Activated naive CD4-positive, alpha-beta T cell treated with Interleukin-2 at 50 U/mL for 16 hours (primary cell): Measurements from ENCODE around the gene TAMALIN.

Experiments
- DNase-seq: peaks from one replicate; pipeline ENCODE4 v3.0.0-alpha.2; 2020

Gene TAMALIN

GRCh38 chr12:52056801-52057637 is 50.3 kb downstream of the TAMALIN start:
- no peak for DNase-seq

- no peak for DNase-seq
These were observed 51.2 kb downstream of the TAMALIN start for GRCh38 chr12:52057638-52058576.

- DNase-seq: no peak
These were observed 52.0 kb downstream of the TAMALIN start for GRCh38 chr12:52058631-52059361.

GRCh38 chr12:52059582-52060497 is 53.1 kb downstream of the TAMALIN start:
- no peak for DNase-seq

- DNase-seq: no peak
These were observed 53.9 kb downstream of the TAMALIN start for GRCh38 chr12:52060498-52061177.

GRCh38 chr12:52061470-52062166 is 54.9 kb downstream of the TAMALIN start:
- DNase-seq: no peak

GRCh38 chr12:52062167-52063081 is 55.7 kb downstream of the TAMALIN start:
- DNase-seq: no peak

GRCh38 chr12:52063082-52063924 is 56.6 kb downstream of the TAMALIN start:
- DNase-seq: no peak

- no peak for DNase-seq
These were observed 57.4 kb downstream of the TAMALIN start for GRCh38 chr12:52063981-52064649.
